Lung (tissue), 12 donors: ENCODE measurements around the gene CYB5R4. TPM values are rescaled to one million over a fixed set of nuclear protein-coding genes. Genes with fewer than 3 reads are reported as not detected.

ENCODE experiments used
- ATAC-seq: fragments of 200-7000 bp; cut with Tn5 transposase; one replicate; pipeline ENCODE4 v1.9.1; 2020; ENCODE audit warnings: moderate number of reproducible peaks; ENCODE audit not compliant: insufficient read depth, low FRiP score
- DNase-seq, 3 donors: peaks; one replicate each; pipeline ENCODE4 v3.0.0-alpha.2; 2013 to 2017
- H3K27ac ChIP-seq, 2 donors: one replicate each; pipeline ENCODE4 v1.5.1; 2013; ENCODE audit warnings: mild to moderate bottlenecking in 2 of 2, moderate library complexity in 2 of 2, control low read depth in 1 of 2, inconsistent platforms in 1 of 2, low read depth in 1 of 2, low read length in 1 of 2
- H3K27me3 ChIP-seq, 3 donors: one replicate each; pipeline ENCODE4 v1.5.1; 2013; ENCODE audit warnings: low read length in 2 of 3; ENCODE audit not compliant: control insufficient read depth in 3 of 3, insufficient read depth in 3 of 3
- H3K36me3 ChIP-seq, 4 donors: one replicate each; pipeline ENCODE4 v1.5.1; 2013; ENCODE audit warnings: low read length in 4 of 4, mild to moderate bottlenecking in 1 of 4, moderate library complexity in 1 of 4; ENCODE audit not compliant: control insufficient read depth in 4 of 4, insufficient read depth in 4 of 4
- H3K4me1 ChIP-seq, 5 donors: one replicate each; pipeline ENCODE4 v1.5.1; 2013; ENCODE audit warnings: low read length in 5 of 5, mild to moderate bottlenecking in 2 of 5, moderate library complexity in 1 of 5; ENCODE audit not compliant: control insufficient read depth in 5 of 5, insufficient read depth in 5 of 5
- H3K4me3 ChIP-seq: one replicate; pipeline ENCODE4 v1.5.1; 2013; ENCODE audit warnings: mild to moderate bottlenecking, control low read depth, moderate library complexity
- H3K9ac ChIP-seq, 2 donors: one replicate each; pipeline ENCODE4 v1.5.1; 2013; ENCODE audit warnings: low read length in 2 of 2, control low read depth in 1 of 2; ENCODE audit not compliant: insufficient read depth in 1 of 2
- H3K9me3 ChIP-seq, 4 donors: one replicate each; pipeline ENCODE4 v1.5.1; 2013; ENCODE audit warnings: low read length in 3 of 4, mild to moderate bottlenecking in 1 of 4, moderate library complexity in 1 of 4; ENCODE audit not compliant: control insufficient read depth in 4 of 4, insufficient read depth in 3 of 4
- WGBS, 2 donors: extraction: QIAGEN DNeasy Blood & Tissue Kit; methylation state at CpG; one replicate each; pipeline ENCODE4 v1.1.7; 2013; 5-methylcytosine and 5-hydroxymethylcytosine counted together
- polyA plus RNA-seq, 2 donors: library from polyadenylated mRNA; stranded (reverse); fragments of 200-250 nt; gene quantifications; one replicate each; pipeline ENCODE4 v1.2.1, GENCODE V29; 2013
- total RNA-seq, 2 donors: library from RNA; depleted of rRNA in 1 of 2; stranded (reverse); fragments of >200 nt in 1 of 2; gene quantifications; one replicate each; pipeline ENCODE4 v1.2.1, GENCODE V29; 2014 to 2021
- TF ChIP-seq, protein P1 (sequence below): IDR thresholded peaks from 2 replicates; pipeline ENCODE4 v1.5.1; 2012; ENCODE audit warnings: mild to moderate bottlenecking; ENCODE audit errors: control extremely low read depth, extremely low read depth
- donor health status: control.
- donor health status: control.
- donor health status: Bipolar disorder and iron deficiency.
- donor health status: healthy.
- donor health status: DM: yes; HTN: yes; CAD: no.

The CYB5R4 gene
- total and polyA plus RNA-seq, 4 donors, result 4.6 to 41.4 (median 24.9) TPM

DNA sequence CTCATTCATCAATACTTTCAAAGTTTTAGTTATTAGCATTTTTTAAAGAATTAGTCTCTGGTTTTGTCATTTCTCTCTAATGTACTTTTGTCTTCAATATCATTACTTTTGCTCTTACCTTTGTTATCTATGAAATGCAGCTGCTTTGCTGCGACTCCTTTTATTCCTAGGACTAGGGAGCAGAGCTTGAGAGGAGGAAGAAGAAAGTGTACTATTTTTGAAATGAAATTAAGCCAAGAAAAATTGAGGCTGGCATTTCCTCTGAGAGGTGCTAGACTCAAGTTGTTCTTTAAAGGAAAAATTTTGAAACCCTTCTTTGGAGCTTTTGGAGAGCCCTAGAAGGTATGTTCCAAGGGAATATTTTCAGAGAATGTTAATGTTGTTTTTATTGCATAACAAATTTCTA lies 125.8 kb downstream of the CYB5R4 start:
- WGBS, 2 donors, result 57 to 80% methylated on average over 1 of the region's 1 CpG
- no peak overlapping the region for H3K4me3 ChIP-seq
- DNase-seq, result peak in 1 of 3 donors; percentile 3
- no peaks in the 10 kb centered on the region for H3K27me3 ChIP-seq
- H3K9ac ChIP-seq, result no peak overlapping the region
- TF ChIP-seq, protein P1, sequence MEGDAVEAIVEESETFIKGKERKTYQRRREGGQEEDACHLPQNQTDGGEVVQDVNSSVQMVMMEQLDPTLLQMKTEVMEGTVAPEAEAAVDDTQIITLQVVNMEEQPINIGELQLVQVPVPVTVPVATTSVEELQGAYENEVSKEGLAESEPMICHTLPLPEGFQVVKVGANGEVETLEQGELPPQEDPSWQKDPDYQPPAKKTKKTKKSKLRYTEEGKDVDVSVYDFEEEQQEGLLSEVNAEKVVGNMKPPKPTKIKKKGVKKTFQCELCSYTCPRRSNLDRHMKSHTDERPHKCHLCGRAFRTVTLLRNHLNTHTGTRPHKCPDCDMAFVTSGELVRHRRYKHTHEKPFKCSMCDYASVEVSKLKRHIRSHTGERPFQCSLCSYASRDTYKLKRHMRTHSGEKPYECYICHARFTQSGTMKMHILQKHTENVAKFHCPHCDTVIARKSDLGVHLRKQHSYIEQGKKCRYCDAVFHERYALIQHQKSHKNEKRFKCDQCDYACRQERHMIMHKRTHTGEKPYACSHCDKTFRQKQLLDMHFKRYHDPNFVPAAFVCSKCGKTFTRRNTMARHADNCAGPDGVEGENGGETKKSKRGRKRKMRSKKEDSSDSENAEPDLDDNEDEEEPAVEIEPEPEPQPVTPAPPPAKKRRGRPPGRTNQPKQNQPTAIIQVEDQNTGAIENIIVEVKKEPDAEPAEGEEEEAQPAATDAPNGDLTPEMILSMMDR, result no peak
- no peak overlapping the region for H3K27ac ChIP-seq
- peaks cover 0 to 2% (median 0%) of the 10 kb centered on the region in 4 donors for H3K36me3 ChIP-seq
- no peaks in the 10 kb centered on the region for H3K4me1 ChIP-seq
- no peaks in the 10 kb centered on the region for H3K9me3 ChIP-seq
- ATAC-seq, result no peak

DNA sequence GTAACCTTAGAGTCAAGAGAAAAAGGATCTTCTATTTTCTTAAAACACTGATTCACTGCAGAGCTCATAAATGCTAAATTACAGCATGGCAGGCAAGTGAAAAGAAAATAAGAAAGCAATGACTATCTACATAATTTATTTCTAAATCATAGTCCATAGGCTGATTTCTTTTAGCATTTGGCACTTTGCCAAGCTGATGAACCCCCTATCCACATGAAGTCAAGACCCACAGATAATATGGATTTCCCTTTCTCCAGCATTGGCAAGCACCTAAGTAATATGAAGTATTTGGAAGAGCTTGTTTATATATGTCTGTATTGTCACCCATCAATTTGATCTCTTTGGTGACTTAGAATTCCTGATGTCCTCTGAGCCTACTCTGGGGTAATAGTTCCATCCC lies 126.2 kb downstream of the CYB5R4 start:
- Histone ChIP-seq H3K4me1 (no peaks in the 10 kb centered on the region), H3K4me3 (no peak overlapping the region), H3K27me3 (no peaks in the 10 kb centered on the region), H3K9me3 (no peaks in the 10 kb centered on the region), H3K27ac (no peak overlapping the region), H3K36me3 (peaks cover 0 to 2% (median 0%) of the 10 kb centered on the region in 4 donors), H3K9ac (no peak overlapping the region)
- ATAC-seq (no peak), DNase-seq (no peak)
- TF ChIP-seq, protein P1, result no peak

DNA sequence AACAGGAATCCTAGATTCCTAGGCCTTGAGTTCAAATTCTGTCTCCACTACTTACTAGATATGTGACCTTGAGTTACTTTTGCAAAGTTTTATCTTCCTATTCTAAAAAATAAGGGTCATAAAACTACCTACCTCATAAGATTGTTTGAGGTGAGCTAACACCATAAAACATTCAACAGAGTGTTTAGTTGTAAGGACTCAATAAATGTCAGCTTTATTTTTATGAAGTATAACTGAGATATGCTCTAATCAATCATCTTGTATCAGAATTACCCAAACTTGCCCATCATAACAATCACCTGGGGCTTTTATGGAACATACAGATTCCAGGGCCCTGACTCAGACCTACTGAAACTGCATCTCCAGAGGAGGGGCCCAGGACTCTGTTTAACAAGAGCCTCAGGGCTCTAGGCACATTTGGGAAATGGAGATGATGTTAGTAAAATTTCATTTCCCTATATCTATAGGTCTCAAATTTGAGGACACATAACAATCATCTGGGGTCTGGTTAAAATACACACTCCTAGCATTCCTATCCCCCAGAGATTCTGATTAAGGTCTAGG lies 138.6 kb downstream of the CYB5R4 start:
- H3K27ac ChIP-seq, result no peak overlapping the region
- H3K36me3 ChIP-seq, result no peaks in the 10 kb centered on the region
- ATAC-seq (no peak), DNase-seq (no peak)
- no peak overlapping the region for H3K9ac ChIP-seq
- no peaks in the 10 kb centered on the region for H3K27me3 ChIP-seq
- H3K4me1 ChIP-seq, result no peaks in the 10 kb centered on the region
- H3K4me3 ChIP-seq, result no peak overlapping the region
- TF ChIP-seq, protein P1, result no peak
- peaks cover 0 to 2% (median 0%) of the 10 kb centered on the region in 4 donors for H3K9me3 ChIP-seq

DNA sequence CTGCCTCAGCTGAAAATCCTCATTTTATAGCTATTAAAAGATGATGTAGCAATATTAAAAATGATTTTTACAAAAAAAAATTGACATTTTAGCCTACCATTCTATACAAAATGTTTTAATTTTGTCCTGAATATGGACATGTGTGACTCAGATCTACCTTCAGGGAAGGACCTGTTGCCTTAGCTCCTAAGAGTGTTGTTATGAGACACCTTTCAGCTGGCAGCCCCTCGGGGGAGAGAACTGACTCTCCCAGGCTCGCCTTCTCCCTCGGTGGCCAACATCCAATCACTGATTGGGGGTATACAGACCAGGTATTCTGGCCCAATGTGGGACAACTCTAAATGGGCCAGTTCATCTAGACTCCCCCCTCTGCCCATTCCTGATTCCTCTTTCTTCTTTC lies 141.6 kb downstream of the CYB5R4 start:
- no peaks in the 10 kb centered on the region for H3K27me3 ChIP-seq
- no peak for ATAC-seq
- H3K4me3 ChIP-seq, result no peak overlapping the region
- H3K9me3 ChIP-seq, result no peaks in the 10 kb centered on the region
- no peaks in the 10 kb centered on the region for H3K4me1 ChIP-seq
- TF ChIP-seq, protein P1, result no peak
- no peak overlapping the region for H3K9ac ChIP-seq
- 91 to 95% methylated on average over 3 of the region's 3 CpGs for WGBS, 2 donors
- H3K36me3 ChIP-seq, result no peaks in the 10 kb centered on the region
- no peak for DNase-seq
- no peak overlapping the region for H3K27ac ChIP-seq
